Activated CD4-positive, alpha-beta T cell treated with anti-CD3 and anti-CD28 coated beads, Interleukin-2, amount 50 U/mL, for 48 hours (primary cell): ENCODE measurements around the gene ODF2L.
"Not testable (repeated sequence)": the region's sequence is repeated elsewhere in the genome, so short reads cannot be mapped to it uniquely, and the experiment has no call there.

Source experiments
- DNase-seq, 2 experiments: peaks; one replicate each; pipeline ENCODE4 v3.0.0-alpha.2; 2020

Gene ODF2L

GRCh38 chr1:86387916-86388627 is 8.1 kb downstream of the ODF2L start:
- DNase-seq: no peak

GRCh38 chr1:86382878-86383277 is 13.2 kb downstream of the ODF2L start:
- no peak for DNase-seq

- DNase-seq: no peak
Observed at GRCh38 chr1:86381223-86381622, 14.9 kb downstream of the ODF2L start.

- no peak for DNase-seq
Observed at GRCh38 chr1:86380257-86380861, 15.8 kb downstream of the ODF2L start.

GRCh38 chr1:86378813-86379212 is 17.3 kb downstream of the ODF2L start:
- no peak for DNase-seq

- no peak for DNase-seq
Observed at GRCh38 chr1:86377341-86377740, 18.8 kb downstream of the ODF2L start.

GRCh38 chr1:86375688-86376087 is 20.4 kb downstream of the ODF2L start:
- no peak for DNase-seq

GRCh38 chr1:86370601-86371022 is 25.5 kb downstream of the ODF2L start:
- no peak for DNase-seq

GRCh38 chr1:86365896-86366295 is 30.2 kb downstream of the ODF2L start:
- DNase-seq: no peak

- no peak for DNase-seq
Observed at GRCh38 chr1:86362807-86363206, 33.3 kb downstream of the ODF2L start.

GRCh38 chr1:86357796-86358195 is 38.3 kb downstream of the ODF2L start:
- DNase-seq: no peak

GRCh38 chr1:86356247-86356646 is 39.9 kb downstream of the ODF2L start:
- no peak for DNase-seq

GRCh38 chr1:86352086-86352485 is 44.0 kb downstream of the ODF2L start:
- DNase-seq: no peak

GRCh38 chr1:86350230-86350629 is 45.9 kb downstream of the ODF2L start:
- DNase-seq: not testable (repeated sequence)

GRCh38 chr1:86346388-86346787 is 49.7 kb downstream of the ODF2L start:
- no peak for DNase-seq

- DNase-seq: no peak
Observed at GRCh38 chr1:86345042-86345441, 51.1 kb downstream of the ODF2L start.

- DNase-seq: no peak
Observed at GRCh38 chr1:86339906-86340305, 56.2 kb downstream of the ODF2L start.

- no peak for DNase-seq
Observed at GRCh38 chr1:86339014-86339812, 56.9 kb downstream of the ODF2L start.

- no peak for DNase-seq
Observed at GRCh38 chr1:86335916-86336315, 60.2 kb downstream of the ODF2L start.

GRCh38 chr1:86325264-86325663 is 70.9 kb downstream of the ODF2L start:
- no peak for DNase-seq

- no peak for DNase-seq
Observed at GRCh38 chr1:86324130-86324822, 71.8 kb downstream of the ODF2L start.

GRCh38 chr1:86322241-86322640 is 73.9 kb downstream of the ODF2L start:
- no peak for DNase-seq

GRCh38 chr1:86318436-86318835 is 77.7 kb downstream of the ODF2L start:
- DNase-seq: no peak
